Measurements from ENCODE around the gene KY.

DNA sequence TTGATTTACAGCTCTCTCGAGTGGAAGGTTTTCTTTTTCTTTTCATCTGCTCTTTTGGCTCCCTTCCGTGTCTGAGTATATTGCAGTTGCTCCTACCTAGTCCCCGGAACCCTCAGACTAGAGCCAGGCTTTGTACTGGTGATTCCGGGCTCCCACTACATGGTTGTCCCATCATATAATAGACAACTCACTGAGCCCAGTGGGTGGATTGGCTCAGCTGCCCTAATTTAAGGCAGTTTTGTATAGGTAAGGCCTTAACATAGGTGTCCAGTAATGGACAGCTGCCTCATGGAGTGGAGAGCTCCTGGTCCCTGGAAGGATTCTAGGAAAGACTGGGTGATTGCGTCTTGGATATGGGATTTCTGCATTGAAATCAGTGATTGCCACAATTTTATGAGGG is 58.0 kb downstream of the KY start:
- TF ChIP-seq POLR2A (IDR thresholded peaks at IDR 0.05; ENCODE audit: low read length) (no peak), GATA1 (IDR thresholded peaks at IDR 0.05; ENCODE audit: low read depth, low read length) (no peak)

Measured in erythroblast (primary cell).